NOMO-1 treated with DMSO at 0.1 percent for 48 hours (cell line): ENCODE results near the gene MTCL1.

Experiments used
- DNase-seq: peaks from one replicate; lab custom pipeline; 2025; ENCODE audit not compliant: unreplicated experiment; lab: John Stamatoyannopoulos, UW

MTCL1 gene

GRCh38 chr18:8705238-8705960 is at the start of gene MTCL1:
Gene MTCL1, plus strand, starts transcription at chr18:8705556. Its CDS starts 105 bp downstream, at chr18:8705661.
- no peak for DNase-seq

- DNase-seq, result no peak
Measured at GRCh38 chr18:8656232-8656631, 49.1 kb upstream of the MTCL1 start.

DNA sequence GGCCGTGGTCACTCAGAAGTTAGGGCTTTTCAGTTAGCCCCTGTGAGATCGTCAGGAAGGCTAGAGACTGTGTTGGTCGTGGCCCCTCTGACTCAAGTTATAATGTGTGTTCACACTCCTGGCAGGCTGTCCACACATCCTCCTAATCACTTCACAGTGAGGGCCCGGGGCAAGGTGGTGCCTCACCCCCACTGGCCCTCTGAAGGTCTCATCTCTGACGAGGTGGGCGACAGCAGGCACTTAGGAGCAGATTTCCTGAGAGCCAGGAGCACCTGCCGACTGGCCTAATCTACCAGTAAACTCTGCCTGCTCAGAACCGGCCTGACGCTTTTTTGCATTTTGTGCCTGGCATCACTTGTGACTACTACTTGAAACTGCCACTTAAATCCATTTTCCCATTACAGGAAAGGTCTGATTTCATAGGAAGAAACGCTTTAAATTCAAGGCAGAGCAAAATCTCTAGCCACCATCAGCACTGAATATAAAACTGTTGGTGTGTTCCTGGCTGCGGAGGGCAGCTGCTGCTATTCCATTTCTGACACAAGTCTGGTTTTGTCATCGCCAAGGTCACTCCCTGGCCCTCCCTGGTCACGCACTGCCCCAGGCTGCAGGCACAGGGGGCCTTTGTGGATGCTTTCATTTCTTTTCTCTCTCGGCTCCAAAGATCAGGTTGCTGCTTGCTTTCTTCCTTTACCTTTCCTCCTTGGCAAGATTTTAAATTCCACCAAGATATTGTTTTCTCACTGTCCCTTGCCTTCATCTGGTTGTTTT is 48.1 kb upstream of the MTCL1 start:
- no peak for DNase-seq

GRCh38 chr18:8657873-8658470 is 47.4 kb upstream of the MTCL1 start:
- DNase-seq, result no peak

GRCh38 chr18:8658858-8659485 is 46.4 kb upstream of the MTCL1 start:
- no peak for DNase-seq

- DNase-seq, result no peak
Measured at GRCh38 chr18:8659609-8660242, 45.6 kb upstream of the MTCL1 start.

GRCh38 chr18:8660316-8660715 is 45.0 kb upstream of the MTCL1 start:
- DNase-seq, result no peak

DNA sequence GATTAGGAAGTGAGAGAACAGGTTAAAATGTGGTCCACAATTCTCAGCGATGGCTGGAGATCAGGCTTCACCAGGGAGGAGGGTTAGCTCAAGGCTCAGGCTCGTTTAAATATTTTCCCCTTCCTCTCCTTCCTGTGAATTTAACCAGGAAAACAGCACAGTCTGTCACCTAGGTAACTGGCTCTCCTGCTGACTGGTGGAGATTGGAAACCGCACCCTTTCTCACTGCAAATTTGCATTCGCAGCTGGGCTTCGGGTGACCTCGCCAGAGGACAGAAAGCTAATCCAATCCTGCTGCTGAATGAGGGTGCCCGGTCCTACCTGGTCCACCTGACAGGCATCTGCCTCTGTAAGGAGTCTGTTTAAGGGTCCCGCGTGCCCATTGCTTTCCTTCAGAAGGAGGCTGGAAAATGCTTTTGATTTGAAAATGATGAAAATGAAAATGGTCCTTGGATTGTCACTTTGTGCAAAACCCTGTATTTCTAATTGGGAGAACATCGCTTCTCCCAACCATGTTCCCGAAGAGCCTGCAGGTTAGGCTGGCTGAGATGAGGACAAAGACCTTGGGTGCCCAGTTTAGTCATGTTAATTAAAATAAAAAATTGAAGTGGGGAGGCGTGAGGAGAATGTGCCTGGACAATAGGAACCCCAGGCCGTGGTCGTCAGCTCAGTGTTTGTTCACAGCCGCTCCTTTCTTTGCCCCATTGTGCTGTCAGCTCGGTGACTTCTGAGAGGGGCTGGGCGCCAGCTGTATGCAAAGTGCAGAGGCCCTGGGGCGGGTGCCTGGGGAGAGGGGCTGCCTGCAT is 43.4 kb upstream of the MTCL1 start:
- DNase-seq, result no peak

- no peak for DNase-seq
Measured at GRCh38 chr18:8662560-8663255, 42.6 kb upstream of the MTCL1 start.

- DNase-seq, result no peak
Measured at GRCh38 chr18:8667846-8668245, 37.5 kb upstream of the MTCL1 start.

GRCh38 chr18:8668381-8668780 is 37.0 kb upstream of the MTCL1 start:
- no peak for DNase-seq

- no peak for DNase-seq
Measured at GRCh38 chr18:8669571-8669970, 35.8 kb upstream of the MTCL1 start.

- no peak for DNase-seq
Measured at GRCh38 chr18:8673256-8674209, 31.8 kb upstream of the MTCL1 start.

GRCh38 chr18:8675057-8675456 is 30.3 kb upstream of the MTCL1 start:
- DNase-seq, result no peak

DNA sequence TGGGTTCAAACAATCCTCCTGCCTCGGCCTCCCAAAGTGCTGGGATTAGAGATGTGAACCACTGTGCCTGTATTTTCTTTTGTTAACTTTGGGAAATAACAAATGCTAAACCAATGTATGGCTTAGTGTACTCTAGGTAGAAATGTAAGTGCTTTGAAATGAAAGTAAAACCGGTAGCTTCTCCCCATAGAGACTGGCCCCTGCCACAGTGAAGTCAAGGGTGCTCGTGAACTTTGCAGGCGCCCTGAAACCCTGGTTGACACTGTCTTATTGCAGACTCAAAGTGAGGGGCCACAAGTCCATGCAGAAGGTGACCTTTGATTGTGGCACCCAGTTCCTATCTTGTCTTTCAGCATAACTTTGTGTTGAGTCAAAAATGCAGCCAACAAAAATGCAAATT is 24.2 kb upstream of the MTCL1 start:
- no peak for DNase-seq

DNA sequence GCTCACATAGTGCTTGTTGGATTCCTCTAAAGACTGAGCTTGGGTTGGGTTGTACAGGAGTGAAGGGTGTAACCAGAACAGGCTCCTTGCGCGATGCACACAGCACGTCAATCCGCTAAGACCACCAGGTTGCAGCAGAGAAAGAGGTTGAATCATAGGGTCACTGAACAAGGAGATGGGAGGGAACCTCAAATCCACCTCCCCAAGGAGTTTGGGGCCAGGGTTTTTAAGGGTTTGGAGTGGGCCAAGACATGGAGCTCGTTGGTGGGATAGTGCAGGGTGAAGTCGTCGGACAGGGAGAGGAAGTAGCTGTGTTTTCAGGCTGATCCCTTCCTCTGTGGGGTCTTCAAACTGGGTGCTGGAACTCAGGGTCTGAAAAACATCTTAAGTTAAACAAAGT is 20.8 kb upstream of the MTCL1 start:
- DNase-seq, result no peak

- DNase-seq, result no peak
Measured at GRCh38 chr18:8685141-8685913, 20.0 kb upstream of the MTCL1 start.

- no peak for DNase-seq
Measured at GRCh38 chr18:8685914-8686216, 19.5 kb upstream of the MTCL1 start.
